ENCODE data around the gene SH3TC2. TPM values are rescaled to one million over a fixed set of nuclear protein-coding genes. Genes with fewer than 3 reads are reported as not detected.
"Not testable (repeated sequence)": the region's sequence is repeated elsewhere in the genome, so short reads cannot be mapped to it uniquely, and the experiment has no call there.

Gene SH3TC2
- 2.5 TPM for total RNA-seq
- long read RNA-seq: 0 reads

GRCh38 chr5:149063017-149063687, at the start of gene SH3TC2:
Gene SH3TC2 (minus strand): TSS chr5:149063062. CDS start chr5:149063022, 40 bp downstream.
- peak; percentile 82 for DNase-seq (ENCODE audit: low spot score)
- intact Hi-C loops (cut with DNase I): loop anchor here (2.0 kb wide), 1 partner anchor 236 kb away; the partner anchor contains the start of gene ADRB2

GRCh38 chr5:149110406-149110805, 47.5 kb upstream of the SH3TC2 start:
- no peak for DNase-seq (ENCODE audit: low spot score)
- intact Hi-C loops (cut with DNase I): loop anchor here (5.0 kb wide), 2 partner anchors 113 to 288 kb away; no protein-coding TSS in a partner anchor

GRCh38 chr5:149108651-149109280, 45.9 kb upstream of the SH3TC2 start:
- intact Hi-C loops (cut with DNase I): loop anchor here (5.0 kb wide), 1 partner anchor 576 kb away; no protein-coding TSS in a partner anchor
- DNase-seq (ENCODE audit: low spot score): no peak

GRCh38 chr5:149100331-149100730, 37.5 kb upstream of the SH3TC2 start:
- intact Hi-C loops (cut with DNase I): no loop called here
- DNase-seq (ENCODE audit: low spot score): no peak

- intact Hi-C loops (cut with DNase I): no loop called here
- DNase-seq (ENCODE audit: low spot score): no peak
Observed at GRCh38 chr5:149099920-149100319, 37.1 kb upstream of the SH3TC2 start.

- no peak for DNase-seq (ENCODE audit: low spot score)
- intact Hi-C loops (cut with DNase I): no loop called here
Observed at GRCh38 chr5:149094996-149095395, 32.1 kb upstream of the SH3TC2 start.

- intact Hi-C loops (cut with DNase I): no loop called here
- no peak for DNase-seq (ENCODE audit: low spot score)
Observed at GRCh38 chr5:149093625-149094024, 30.8 kb upstream of the SH3TC2 start.

- intact Hi-C loops (cut with DNase I): no loop called here
- DNase-seq (ENCODE audit: low spot score): no peak
Observed at GRCh38 chr5:149089796-149090195, 26.9 kb upstream of the SH3TC2 start.

- intact Hi-C loops (cut with DNase I): no loop called here
- no peak for DNase-seq (ENCODE audit: low spot score)
Observed at GRCh38 chr5:149088686-149089085, 25.8 kb upstream of the SH3TC2 start.

GRCh38 chr5:149083846-149084245, 21.0 kb upstream of the SH3TC2 start:
- intact Hi-C loops (cut with DNase I): no loop called here
- DNase-seq (ENCODE audit: low spot score): no peak

GRCh38 chr5:149082271-149082670, 19.4 kb upstream of the SH3TC2 start:
- intact Hi-C loops (cut with DNase I): no loop called here
- DNase-seq (ENCODE audit: low spot score): no peak

GRCh38 chr5:149080294-149080693, 17.4 kb upstream of the SH3TC2 start:
- intact Hi-C loops (cut with DNase I): no loop called here
- no peak for DNase-seq (ENCODE audit: low spot score)

GRCh38 chr5:149079883-149080282, 17.0 kb upstream of the SH3TC2 start:
- intact Hi-C loops (cut with DNase I): no loop called here

GRCh38 chr5:149074071-149074470, 11.2 kb upstream of the SH3TC2 start:
- DNase-seq (ENCODE audit: low spot score); intact Hi-C loops (cut with DNase I): not testable (repeated sequence)

More at GRCh38 chr5:149079883-149080282, 17.0 kb upstream of the SH3TC2 start:
- no peak for DNase-seq (ENCODE audit: low spot score)

- intact Hi-C loops (cut with DNase I): no loop called here
- no peak for DNase-seq (ENCODE audit: low spot score)
Observed at GRCh38 chr5:149073213-149073612, 10.4 kb upstream of the SH3TC2 start.

- intact Hi-C loops (cut with DNase I): no loop called here
- DNase-seq (ENCODE audit: low spot score): no peak
Observed at GRCh38 chr5:149072791-149073190, 9.9 kb upstream of the SH3TC2 start.

GRCh38 chr5:149072376-149072775, 9.5 kb upstream of the SH3TC2 start:
- intact Hi-C loops (cut with DNase I): no loop called here

GRCh38 chr5:149071756-149072155, 8.9 kb upstream of the SH3TC2 start:
- intact Hi-C loops (cut with DNase I): no loop called here
- no peak for DNase-seq (ENCODE audit: low spot score)

More at GRCh38 chr5:149072376-149072775, 9.5 kb upstream of the SH3TC2 start:
- no peak for DNase-seq (ENCODE audit: low spot score)

- DNase-seq (ENCODE audit: low spot score): no peak
- intact Hi-C loops (cut with DNase I): no loop called here
Observed at GRCh38 chr5:149071216-149071615, 8.4 kb upstream of the SH3TC2 start.

GRCh38 chr5:149069711-149070110, 6.8 kb upstream of the SH3TC2 start:
- intact Hi-C loops (cut with DNase I): no loop called here
- no peak for DNase-seq (ENCODE audit: low spot score)

- intact Hi-C loops (cut with DNase I): loop anchor here (2.0 kb wide), 1 partner anchor 237 kb away; the partner anchor contains the start of gene ADRB2
Observed at GRCh38 chr5:149063896-149064478, 1.1 kb upstream of the SH3TC2 start.

More at GRCh38 chr5:149063896-149064478, 1.1 kb upstream of the SH3TC2 start:
- DNase-seq (ENCODE audit: low spot score): no peak
